Kidney (tissue), 14 donors: Measurements from ENCODE around the gene SMCO3. TPM values are rescaled to one million over a fixed set of nuclear protein-coding genes. Genes with fewer than 3 reads are reported as not detected.

ENCODE experiments used
- DNase-seq, 5 donors: peaks; one replicate each; pipeline ENCODE4 v3.0.0-alpha.2; 2013 to 2020
- FAIRE-seq: peaks from 2 replicates; lab custom pipeline; 2012; peaks lifted over from hg19 to GRCh38; lab: Jason Lieb, UNC
- H3K27ac ChIP-seq, 2 donors: one replicate each; pipeline ENCODE4 v1.7.0; 2013; ENCODE audit warnings: low read depth in 2 of 2, low read length in 2 of 2, inconsistent platforms in 1 of 2
- H3K27me3 ChIP-seq: one replicate; pipeline ENCODE4 v1.7.1; 2013; ENCODE audit warnings: low read length, inconsistent platforms; ENCODE audit not compliant: control insufficient read depth, insufficient read depth
- H3K36me3 ChIP-seq, 3 donors: one replicate each; pipeline versions ENCODE4 v1.7.0 to v1.7.1; 2013; ENCODE audit warnings: low read length in 3 of 3, control low read depth in 1 of 3, inconsistent platforms in 1 of 3; ENCODE audit not compliant: insufficient read depth in 3 of 3, control insufficient read depth in 2 of 3
- H3K4me1 ChIP-seq, 3 donors: one replicate each; pipeline versions ENCODE4 v1.7.0 to v1.7.1; 2013; ENCODE audit warnings: low read length in 3 of 3, inconsistent platforms in 1 of 3, low read depth in 1 of 3; ENCODE audit not compliant: control insufficient read depth in 2 of 3, insufficient read depth in 2 of 3
- H3K4me3 ChIP-seq, 3 donors: one replicate each; pipeline versions ENCODE4 v1.7.0 to v1.8.1; 2013; ENCODE audit warnings: low read length in 3 of 3, control low read depth in 1 of 3, inconsistent platforms in 1 of 3
- H3K9ac ChIP-seq, 3 donors: one replicate each; pipeline versions ENCODE4 v1.7.0 to v1.7.1; 2013; ENCODE audit warnings: low read length in 3 of 3, control low read depth in 1 of 3, inconsistent platforms in 1 of 3
- H3K9me3 ChIP-seq, 3 donors: one replicate each; pipeline versions ENCODE4 v1.7.0 to v1.7.1; 2013; ENCODE audit warnings: low read length in 3 of 3, control low read depth in 1 of 3, inconsistent platforms in 1 of 3; ENCODE audit not compliant: control insufficient read depth in 2 of 3, insufficient read depth in 1 of 3
- CTCF ChIP-seq: IDR thresholded peaks from 3 replicates; pipeline ENCODE4 v1.5.1; 2012; ENCODE audit warnings: mild to moderate bottlenecking, moderate library complexity, borderline replicate concordance; ENCODE audit not compliant: insufficient read depth; ENCODE audit errors: extremely low read depth
- intact Hi-C: fragments of 100-400 bp; cut with DNase I; formaldehyde crosslinking; loops from one replicate; pipeline ENCODE4 v1.11.1; 2022
- polyA plus RNA-seq: library from polyadenylated mRNA; stranded (reverse); fragments of 350-450 nt; fragmentation: Illumina TruSeq; extraction: RNeasy Lipid Tissue Mini Kit (QIAGEN cat#74804); gene quantifications from one replicate; pipeline ENCODE4 v1.2.3, GENCODE V29; 2014; ENCODE audit warnings: low read depth, low replicate concordance; ENCODE audit not compliant: insufficient read depth
- total RNA-seq: library from RNA; stranded (reverse); fragmentation: NEBNext Ultra II Directional; extraction: Animal tissue kit (Norgen Biotek cat#: 25700); gene quantifications from one replicate; pipeline ENCODE4 v1.2.1, GENCODE V29; 2021
- donor health status: control.
- donor health status: control.
- donor health status: control.
- donor health status: control.
- donor health status: control.
- donor health status: DM: yes; HTN: yes; CAD: no.
- donor health status: Normal renal cell carcinoma (clear cell type).

SMCO3 gene
- total and polyA plus RNA-seq, 2 donors from 2014 or later: 0.76 to 10.9 TPM

- no peaks in the 10 kb centered on the region for H3K36me3 ChIP-seq
- no peak for DNase-seq
- H3K27ac ChIP-seq: no peak overlapping the region
- H3K27me3 ChIP-seq: no peaks in the 10 kb centered on the region
- peaks cover 5 to 15% (median 11%) of the 10 kb centered on the region in 3 donors for H3K4me1 ChIP-seq
- no peak overlapping the region for H3K9ac ChIP-seq
- H3K4me3 ChIP-seq: no peak overlapping the region
- intact Hi-C loops: no loop called here
- no peak for FAIRE-seq
- TF ChIP-seq CTCF: no peak
- H3K9me3 ChIP-seq: no peaks in the 10 kb centered on the region
Observed at GRCh38 chr12:14850929-14851663, 37.1 kb upstream of the SMCO3 start.

- H3K36me3 ChIP-seq: no peaks in the 10 kb centered on the region
- DNase-seq (no peak), FAIRE-seq (no peak)
- H3K9ac ChIP-seq: no peak overlapping the region
- intact Hi-C loops: no loop called here
- no peak for TF ChIP-seq CTCF
- H3K27me3 ChIP-seq: no peaks in the 10 kb centered on the region
- no peak overlapping the region for H3K4me3 ChIP-seq
- H3K9me3 ChIP-seq: no peaks in the 10 kb centered on the region
- H3K4me1 ChIP-seq: peaks cover 5 to 17% (median 11%) of the 10 kb centered on the region in 3 donors
- H3K27ac ChIP-seq: no peak overlapping the region
Observed at GRCh38 chr12:14849661-14850060, 35.7 kb upstream of the SMCO3 start.

- Histone ChIP-seq H3K36me3 (no peaks in the 10 kb centered on the region), H3K9ac (no peak overlapping the region), H3K4me1 (peaks cover 5 to 29% (median 9%) of the 10 kb centered on the region in 3 donors), H3K27ac (peak overlapping the region in 1 of 2 donors; percentile 5), H3K9me3 (no peaks in the 10 kb centered on the region), H3K4me3 (no peak overlapping the region), H3K27me3 (no peaks in the 10 kb centered on the region)
- no peak for TF ChIP-seq CTCF
- DNase-seq (peak in 1 of 5 donors; percentile 61), FAIRE-seq (no peak)
- intact Hi-C loops: no loop called here
Observed at GRCh38 chr12:14846876-14847580, 33.0 kb upstream of the SMCO3 start.
